IPS DF 6.9 (cell line): ENCODE measurements around the gene PLCD3.

Source experiments
- DNase-seq: peaks from one replicate; pipeline ENCODE4 v3.0.0-alpha.2; 2013; ENCODE audit warnings: low read depth, low spot score
- H3K27ac ChIP-seq: one replicate; pipeline ENCODE4 v1.5.1; 2013; ENCODE audit warnings: low read length, control low read depth
- H3K27me3 ChIP-seq: 2 replicates; pipeline ENCODE4 v1.6.1; 2013; ENCODE audit warnings: mild to moderate bottlenecking, low read length; ENCODE audit not compliant: control insufficient read depth, insufficient read depth
- H3K36me3 ChIP-seq: 2 replicates; pipeline ENCODE4 v1.6.1; 2013; ENCODE audit warnings: low read length; ENCODE audit not compliant: control insufficient read depth, insufficient read depth
- H3K4me1 ChIP-seq: 2 replicates; pipeline ENCODE4 v1.6.1; 2013; ENCODE audit warnings: low read length; ENCODE audit not compliant: control insufficient read depth, insufficient read depth
- H3K4me3 ChIP-seq: 2 replicates; pipeline ENCODE4 v1.5.1; 2013; ENCODE audit warnings: mild to moderate bottlenecking, low read length
- H3K9me3 ChIP-seq: 2 replicates; pipeline ENCODE4 v1.6.1; 2013; ENCODE audit warnings: low read length, inconsistent platforms; ENCODE audit not compliant: control insufficient read depth, insufficient read depth
- WGBS: extraction: QIAGEN DNeasy Blood & Tissue Kit; methylation state at CpG from one replicate; pipeline ENCODE4 v1.1.7; 2013; ENCODE audit warnings: mixed read lengths, missing lambda C conversion rate; ENCODE audit not compliant: insufficient read length, insufficient coverage; 5-methylcytosine and 5-hydroxymethylcytosine counted together

The PLCD3 gene

DNA sequence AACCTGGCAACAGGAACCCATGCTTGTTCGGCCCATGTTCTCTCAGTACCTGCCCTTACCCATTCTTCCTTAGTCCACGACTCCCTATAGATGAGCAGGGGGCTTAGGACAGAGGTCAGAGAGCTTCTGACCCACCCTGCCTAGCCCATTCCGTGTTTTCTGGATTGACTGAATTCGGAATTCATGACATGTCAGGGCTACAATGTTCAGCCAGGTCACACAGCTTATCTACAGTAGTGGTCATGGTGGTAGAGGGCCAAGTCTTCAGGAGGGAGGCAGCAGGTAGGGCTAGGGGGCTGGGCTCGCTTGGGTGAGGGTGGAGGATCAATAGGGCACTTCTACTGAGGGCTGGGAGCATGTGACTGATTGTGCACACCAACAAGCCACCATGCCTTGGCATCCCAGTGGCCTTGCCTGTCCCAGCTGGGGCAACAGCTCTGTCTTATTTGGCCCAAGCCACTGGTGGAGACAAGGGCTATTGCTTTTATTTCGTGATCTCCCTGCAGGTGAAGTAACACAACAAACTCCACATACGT, 32.5 kb upstream of the PLCD3 start:
- Histone ChIP-seq H3K9me3 (no peaks in the 10 kb centered on the region), H3K4me1 (peaks cover 2% of the 10 kb centered on the region; the same call in 1 of the 2 replicates), H3K27ac (no peak overlapping the region), H3K36me3 (0 out of 2 replicates have a peak, but pooled peaks cover 5% of the 10 kb centered on the region), H3K4me3 (no peak overlapping the region), H3K27me3 (no peaks in the 10 kb centered on the region)
- 100% methylated on average over 1 of the region's 7 CpGs for WGBS
- DNase-seq: no peak

DNA sequence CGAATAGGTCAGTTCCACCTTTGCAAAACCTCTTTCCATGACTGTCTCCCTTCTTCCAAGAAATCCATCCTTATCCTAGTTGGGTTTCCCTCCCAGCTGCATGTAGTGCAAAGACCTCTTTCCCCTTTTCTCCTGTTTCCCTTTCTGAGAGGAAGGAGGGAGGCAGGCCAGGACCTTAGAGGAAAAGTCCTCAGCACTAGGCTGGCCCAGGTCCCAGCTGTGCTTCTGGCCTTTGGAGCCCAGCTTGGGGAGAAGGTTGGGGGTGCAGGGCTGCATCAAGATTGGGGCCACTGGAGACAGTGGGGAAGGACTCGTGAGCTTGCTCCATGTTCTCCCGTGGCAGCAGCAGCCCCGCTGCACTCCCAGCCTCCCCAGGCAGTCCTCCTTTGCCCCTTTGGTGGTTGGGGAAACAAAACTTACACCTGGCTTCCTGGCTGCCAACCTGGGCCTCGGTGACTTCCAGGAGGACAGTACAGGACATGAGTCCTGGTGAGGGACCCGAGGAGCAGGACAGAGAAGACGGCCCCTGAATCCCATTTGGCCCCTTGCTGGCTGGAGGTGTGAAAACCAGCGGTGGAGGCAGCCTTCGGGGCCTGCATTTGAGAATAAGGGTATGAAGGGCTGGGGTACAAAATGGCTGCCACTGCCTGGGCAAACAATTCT, 29.8 kb upstream of the PLCD3 start:
- WGBS: no CpG with 5 or more reads among the region's 9 CpGs
- Histone ChIP-seq H3K4me3 (peak overlapping the region; percentile 10; the same call in 1 of the 2 replicates), H3K27me3 (no peaks in the 10 kb centered on the region), H3K27ac (no peak overlapping the region), H3K36me3 (no peaks in the 10 kb centered on the region), H3K4me1 (no peaks in the 10 kb centered on the region; the same call in 1 of the 2 replicates), H3K9me3 (no peaks in the 10 kb centered on the region)
- DNase-seq: no peak

- H3K36me3 ChIP-seq: no peaks in the 10 kb centered on the region
- H3K4me3 ChIP-seq: peak within 1 kb of the TSS; percentile 89
- no peak within 1 kb of the TSS for H3K27ac ChIP-seq
- H3K4me1 ChIP-seq: no peaks in the 10 kb centered on the region; the same call in 1 of the 2 replicates
- no peaks in the 10 kb centered on the region for H3K27me3 ChIP-seq
- no CpG with 5 or more reads among the region's 53 CpGs for WGBS
- no peaks in the 10 kb centered on the region for H3K9me3 ChIP-seq
- peak; percentile 99 for DNase-seq
Measured at GRCh38 chr17:45161288-45162024, 29.1 kb upstream of the PLCD3 start, which contains the start of gene HEXIM2. HEXIM2 (plus strand) TSS chr17:45161875; CDS start chr17:45162794, 919 bp downstream.

GRCh38 chr17:45160447-45161287, 28.4 kb upstream of the PLCD3 start:
- Histone ChIP-seq H3K27ac (no peak overlapping the region), H3K36me3 (no peaks in the 10 kb centered on the region), H3K9me3 (no peaks in the 10 kb centered on the region), H3K27me3 (no peaks in the 10 kb centered on the region), H3K4me1 (no peaks in the 10 kb centered on the region; the same call in 1 of the 2 replicates), H3K4me3 (peak overlapping the region; percentile 89)
- no CpG with 5 or more reads among the region's 48 CpGs for WGBS
- DNase-seq: no peak

GRCh38 chr17:45156242-45156641, 23.9 kb upstream of the PLCD3 start:
- no peaks in the 10 kb centered on the region for H3K27me3 ChIP-seq
- WGBS: 100% methylated on average over 2 of the region's 3 CpGs
- no peaks in the 10 kb centered on the region for H3K36me3 ChIP-seq
- no peaks in the 10 kb centered on the region for H3K9me3 ChIP-seq
- no peak for DNase-seq
- H3K4me1 ChIP-seq: no peaks in the 10 kb centered on the region
- H3K4me3 ChIP-seq: no peak overlapping the region
- no peak overlapping the region for H3K27ac ChIP-seq

DNA sequence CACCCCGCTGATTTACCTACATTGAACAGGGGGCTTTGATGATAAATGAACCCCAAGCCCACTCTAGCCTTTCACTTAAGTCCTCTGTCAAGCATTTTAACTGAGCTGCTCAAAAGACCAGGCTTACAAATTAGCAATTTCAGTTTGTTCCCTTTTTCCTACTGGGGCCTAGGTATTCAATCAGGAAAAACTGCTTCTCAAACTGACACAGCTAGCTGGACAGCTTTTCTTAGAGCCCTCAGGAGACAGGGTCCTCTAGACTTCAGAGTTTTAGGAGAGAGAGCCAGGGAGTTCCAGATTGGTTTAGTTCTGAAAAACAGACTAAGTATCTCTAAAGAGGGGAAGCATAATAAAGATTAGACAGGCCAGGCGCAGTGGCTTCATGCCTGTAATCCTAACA, 23.2 kb upstream of the PLCD3 start:
- H3K4me1 ChIP-seq: no peaks in the 10 kb centered on the region
- no peak for DNase-seq
- H3K4me3 ChIP-seq: no peak overlapping the region
- H3K27ac ChIP-seq: no peak overlapping the region
- no peaks in the 10 kb centered on the region for H3K27me3 ChIP-seq
- no peaks in the 10 kb centered on the region for H3K36me3 ChIP-seq
- WGBS: no CpG with 5 or more reads among the region's 2 CpGs
- no peaks in the 10 kb centered on the region for H3K9me3 ChIP-seq

DNA sequence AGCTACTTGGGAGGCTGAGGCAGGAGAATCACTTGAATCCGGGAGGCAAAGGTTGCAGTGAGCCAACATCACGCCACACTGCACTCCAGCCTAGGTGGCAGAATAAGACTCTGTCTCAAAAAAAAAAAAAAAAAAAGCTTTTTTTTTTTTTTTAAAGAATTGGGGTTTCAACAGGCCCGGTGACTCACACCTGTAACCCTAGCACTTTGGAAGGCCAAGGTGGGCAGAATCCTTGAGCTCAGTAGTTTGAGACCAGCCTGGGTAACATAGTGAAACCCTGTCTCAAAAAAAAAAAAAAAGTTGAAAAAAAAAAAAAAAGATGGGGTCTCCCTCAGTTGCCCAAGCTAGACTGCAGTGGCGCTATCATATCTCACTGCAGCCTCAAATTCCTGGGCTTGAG, 22.7 kb upstream of the PLCD3 start:
- no peak for DNase-seq
- no peaks in the 10 kb centered on the region for H3K36me3 ChIP-seq
- no peaks in the 10 kb centered on the region for H3K27me3 ChIP-seq
- no peak overlapping the region for H3K4me3 ChIP-seq
- no peak overlapping the region for H3K27ac ChIP-seq
- H3K9me3 ChIP-seq: no peaks in the 10 kb centered on the region
- no CpG with 5 or more reads among the region's 4 CpGs for WGBS
- no peaks in the 10 kb centered on the region for H3K4me1 ChIP-seq

GRCh38 chr17:45150911-45151809, 18.8 kb upstream of the PLCD3 start:
- no peaks in the 10 kb centered on the region for H3K9me3 ChIP-seq
- no peaks in the 10 kb centered on the region for H3K36me3 ChIP-seq
- H3K4me1 ChIP-seq: no peaks in the 10 kb centered on the region; the same call in 1 of the 2 replicates
- no peaks in the 10 kb centered on the region for H3K27me3 ChIP-seq
- no peak for DNase-seq
- no peak overlapping the region for H3K4me3 ChIP-seq
- WGBS: no CpG with 5 or more reads among the region's 8 CpGs
- no peak overlapping the region for H3K27ac ChIP-seq

GRCh38 chr17:45149669-45150664, 17.7 kb upstream of the PLCD3 start:
- H3K4me1 ChIP-seq: peaks cover 2% of the 10 kb centered on the region; the same call in 1 of the 2 replicates
- WGBS: no CpG with 5 or more reads among the region's 56 CpGs
- H3K27ac ChIP-seq: no peak overlapping the region
- no peak for DNase-seq
- no peaks in the 10 kb centered on the region for H3K27me3 ChIP-seq
- no peaks in the 10 kb centered on the region for H3K9me3 ChIP-seq
- no peaks in the 10 kb centered on the region for H3K36me3 ChIP-seq
- peak overlapping the region; percentile 72 for H3K4me3 ChIP-seq
